Esophagus muscularis mucosa (tissue), 4 donors: ENCODE data around the gene STX8. TPM values are rescaled to one million over a fixed set of nuclear protein-coding genes. Genes with fewer than 3 reads are reported as not detected.
A peak's percentile ranks its signal among the peaks of the same experiment; 100 is the strongest.

Experiments used
- DNase-seq: peaks from one replicate; pipeline ENCODE4 v3.0.0-alpha.2; 2017; ENCODE audit errors: extremely low spot score
- H3K27ac ChIP-seq, 4 donors: fragments of 200-600 bp; sonication (generic); replicated peaks in 1 of 4; 1 replicate in 3 of 4; 2 replicates in 1 of 4; pipeline ENCODE4 v1.5.1; 2016 to 2019; ENCODE audit warnings: mild to moderate bottlenecking in 1 of 4
- H3K27me3 ChIP-seq, 4 donors: fragments of 200-600 bp; sonication (generic); one replicate each; pipeline versions ENCODE4 v1.5.1 to v1.6.0; 2016 to 2019
- H3K36me3 ChIP-seq, 4 donors: fragments of 200-600 bp; sonication (generic); one replicate each; pipeline ENCODE4 v1.5.1; 2016 to 2019
- H3K4me1 ChIP-seq, 4 donors: fragments of 200-600 bp; sonication (generic); one replicate each; pipeline ENCODE4 v1.5.1; 2016 to 2019
- H3K4me3 ChIP-seq, 4 donors: fragments of 200-600 bp; sonication (generic); 1 replicate in 2 of 4; 2 replicates in 2 of 4; pipeline ENCODE4 v1.5.1; 2016 to 2019; ENCODE audit warnings: mild to moderate bottlenecking in 4 of 4, moderate library complexity in 1 of 4
- H3K9me3 ChIP-seq, 4 donors: fragments of 200-600 bp; sonication (generic); 1 replicate in 3 of 4; 2 replicates in 1 of 4; pipeline ENCODE4 v1.5.1; 2016 to 2019
- EP300 ChIP-seq: sonication (generic); formaldehyde crosslinking; IDR thresholded peaks from one replicate; pipeline ENCODE4 v1.6.1; 2017; ENCODE audit warnings: antibody characterized with exemption
- POLR2A ChIP-seq: fragments of 450-650 bp; IDR thresholded peaks from one replicate; pipeline ENCODE4 v1.6.1; 2017; ENCODE audit warnings: antibody characterized with exemption, moderate library complexity, mild to moderate bottlenecking, low read depth
- POLR2AphosphoS5 ChIP-seq, 2 donors: sonication (generic); formaldehyde crosslinking; IDR thresholded peaks; one replicate each; pipeline ENCODE4 v1.6.1; 2017; ENCODE audit warnings: antibody characterized with exemption in 2 of 2
- WGBS: methylation state at CpG from one replicate; pipeline ENCODE4 v1.1.5; 2018; 5-methylcytosine and 5-hydroxymethylcytosine counted together
- intact Hi-C: fragments of 100-400 bp; cut with DNase I; formaldehyde crosslinking; loops from one replicate; pipeline ENCODE4 v1.15.1; 2023
- total RNA-seq, 4 donors: library from RNA; depleted of rRNA; stranded (reverse); fragments of >200 nt; gene quantifications; one replicate each; pipeline versions ENCODE4 v1.1.0 to v1.2.1, GENCODE V29; 2016
- TF ChIP-seq, protein P1 (sequence below), 3 experiments: fragments of 200-600 bp in 2 of 3; fragments of 450-650 bp in 1 of 3; sonication (generic) in 2 of 3; IDR thresholded peaks; one replicate each; pipeline ENCODE4 v1.5.1; 2017 to 2019; ENCODE audit warnings: antibody characterized with exemption in 3 of 3, mild to moderate bottlenecking in 2 of 3, moderate library complexity in 1 of 3

Gene STX8
- total RNA-seq, 4 donors from 2014 or later, result 83.9 to 104 (median 94.5) TPM

DNA sequence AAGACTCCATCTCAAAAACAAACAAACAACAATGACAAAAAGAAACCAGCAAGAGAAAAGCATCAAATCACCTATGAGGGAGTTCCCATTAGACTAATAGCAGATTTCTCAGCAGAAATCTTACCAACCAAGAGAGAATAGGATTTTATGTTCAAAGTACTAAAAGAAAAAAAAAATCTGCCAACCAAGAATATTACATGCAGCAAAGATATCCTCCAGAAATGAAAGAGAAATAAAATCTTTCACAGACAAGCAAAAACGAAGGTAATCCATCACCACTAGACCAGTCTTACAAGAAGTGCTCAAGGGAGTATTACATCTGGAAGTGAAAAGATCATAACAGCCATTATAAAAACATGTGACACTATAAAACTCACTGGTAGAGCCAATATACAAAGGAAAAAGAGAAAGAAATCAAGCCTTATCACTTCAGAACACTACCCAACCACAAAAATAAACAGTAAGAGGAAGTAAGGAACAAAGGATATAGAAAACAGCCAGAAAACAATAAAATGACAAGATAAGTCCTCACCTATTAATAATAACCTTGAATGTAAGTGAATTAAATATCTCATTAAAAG, 66.3 kb downstream of the STX8 start:
- H3K9me3 ChIP-seq, result peaks cover 0 to 23% (median 8%) of the 10 kb centered on the region in 4 donors
- H3K27ac ChIP-seq, result no peak overlapping the region
- TF ChIP-seq, protein P1, sequence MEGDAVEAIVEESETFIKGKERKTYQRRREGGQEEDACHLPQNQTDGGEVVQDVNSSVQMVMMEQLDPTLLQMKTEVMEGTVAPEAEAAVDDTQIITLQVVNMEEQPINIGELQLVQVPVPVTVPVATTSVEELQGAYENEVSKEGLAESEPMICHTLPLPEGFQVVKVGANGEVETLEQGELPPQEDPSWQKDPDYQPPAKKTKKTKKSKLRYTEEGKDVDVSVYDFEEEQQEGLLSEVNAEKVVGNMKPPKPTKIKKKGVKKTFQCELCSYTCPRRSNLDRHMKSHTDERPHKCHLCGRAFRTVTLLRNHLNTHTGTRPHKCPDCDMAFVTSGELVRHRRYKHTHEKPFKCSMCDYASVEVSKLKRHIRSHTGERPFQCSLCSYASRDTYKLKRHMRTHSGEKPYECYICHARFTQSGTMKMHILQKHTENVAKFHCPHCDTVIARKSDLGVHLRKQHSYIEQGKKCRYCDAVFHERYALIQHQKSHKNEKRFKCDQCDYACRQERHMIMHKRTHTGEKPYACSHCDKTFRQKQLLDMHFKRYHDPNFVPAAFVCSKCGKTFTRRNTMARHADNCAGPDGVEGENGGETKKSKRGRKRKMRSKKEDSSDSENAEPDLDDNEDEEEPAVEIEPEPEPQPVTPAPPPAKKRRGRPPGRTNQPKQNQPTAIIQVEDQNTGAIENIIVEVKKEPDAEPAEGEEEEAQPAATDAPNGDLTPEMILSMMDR (IDR thresholded peaks at IDR 0.05), result no peak
- TF ChIP-seq POLR2A (no peak), POLR2AphosphoS5 (IDR thresholded peaks at IDR 0.05) (no peak), EP300 (no peak)
- no peaks in the 10 kb centered on the region for H3K4me1 ChIP-seq
- no peaks in the 10 kb centered on the region for H3K27me3 ChIP-seq
- peaks cover 0 to 5% (median 0%) of the 10 kb centered on the region in 4 donors for H3K36me3 ChIP-seq
- intact Hi-C loops, result no loop called here
- H3K4me3 ChIP-seq, result no peak overlapping the region
- 94% methylated on average over 1 of the region's 1 CpG for WGBS
- DNase-seq, result no peak

DNA sequence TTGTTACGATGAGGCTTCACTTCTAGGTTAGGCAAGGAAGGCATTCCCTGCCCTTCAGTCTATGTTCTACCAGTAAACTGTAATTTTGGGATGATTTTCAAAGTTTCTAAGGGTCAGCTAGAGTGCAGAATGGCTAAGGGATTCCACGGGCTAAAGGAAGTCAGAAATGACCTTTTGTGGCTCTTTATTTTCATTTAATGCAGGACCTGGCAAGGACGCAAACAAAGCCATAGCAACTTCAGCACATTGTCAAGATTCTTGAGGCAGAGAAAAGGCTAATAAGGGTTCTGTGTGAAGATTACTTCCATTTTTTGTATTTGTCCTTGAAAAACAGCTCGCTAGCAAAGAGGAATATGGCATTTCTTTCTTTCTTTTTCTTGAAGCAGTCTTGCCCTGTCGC, 76.6 kb downstream of the STX8 start:
- TF ChIP-seq POLR2AphosphoS5 (IDR thresholded peaks at IDR 0.05) (no peak), EP300 (no peak), POLR2A (no peak)
- TF ChIP-seq, protein P1 (IDR thresholded peaks at IDR 0.05), result no peak
- Histone ChIP-seq H3K4me3 (no peak overlapping the region), H3K36me3 (peaks cover 0 to 22% (median 5%) of the 10 kb centered on the region in 4 donors), H3K27me3 (no peaks in the 10 kb centered on the region), H3K27ac (no peak overlapping the region), H3K4me1 (no peaks in the 10 kb centered on the region), H3K9me3 (no peaks in the 10 kb centered on the region)
- WGBS, result 91% methylated on average over 5 of the region's 5 CpGs
- no peak for DNase-seq
- intact Hi-C loops, result no loop called here

DNA sequence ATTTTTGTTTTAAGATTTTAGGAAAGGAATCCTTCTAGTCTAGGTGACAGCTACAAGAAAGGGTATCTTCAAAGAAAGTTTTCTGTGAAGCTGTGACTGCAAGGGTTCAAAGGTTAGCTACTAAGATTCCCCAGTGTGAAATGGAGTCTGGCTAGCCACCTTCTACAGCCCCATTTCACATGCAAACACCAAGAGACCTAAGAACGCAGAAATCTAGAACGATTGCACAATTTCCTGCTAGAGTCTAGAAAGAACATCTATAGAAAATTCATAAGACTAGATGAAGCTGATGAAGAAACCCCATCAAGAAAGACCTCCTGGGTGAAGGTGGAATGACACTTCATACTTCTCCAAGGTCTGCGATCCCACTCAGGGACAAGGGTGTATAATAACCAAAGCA, 77.1 kb downstream of the STX8 start:
- H3K9me3 ChIP-seq, result no peaks in the 10 kb centered on the region
- peaks cover 0 to 22% (median 5%) of the 10 kb centered on the region in 4 donors for H3K36me3 ChIP-seq
- H3K27me3 ChIP-seq, result no peaks in the 10 kb centered on the region
- 94% methylated on average over 3 of the region's 3 CpGs for WGBS
- intact Hi-C loops, result no loop called here
- no peak overlapping the region for H3K4me3 ChIP-seq
- H3K4me1 ChIP-seq, result no peaks in the 10 kb centered on the region
- H3K27ac ChIP-seq, result no peak overlapping the region
- DNase-seq, result peak; percentile 31
- TF ChIP-seq POLR2A (no peak), EP300 (no peak), POLR2AphosphoS5 (IDR thresholded peaks at IDR 0.05) (no peak)
- TF ChIP-seq, protein P1 (IDR thresholded peaks at IDR 0.05), result no peak

DNA sequence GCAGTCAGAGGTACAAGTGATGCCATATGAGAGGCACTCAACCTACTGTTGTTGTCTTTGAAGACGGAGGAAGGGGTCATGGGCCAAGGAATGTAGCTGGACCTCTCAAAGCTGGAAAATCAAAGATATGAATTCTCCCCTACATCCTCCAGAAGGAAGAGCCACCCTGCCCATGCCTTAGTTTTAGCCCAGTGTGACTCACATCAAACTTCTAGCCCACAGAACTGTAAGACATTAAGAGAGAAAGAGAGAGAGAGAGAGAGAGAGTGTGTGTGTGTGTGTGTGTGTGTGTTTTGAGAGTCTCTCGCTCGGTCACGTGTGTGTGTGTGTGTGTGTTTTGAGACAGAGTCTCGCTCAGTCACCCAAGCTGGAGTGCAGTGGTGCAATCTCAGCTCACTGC, 87.1 kb downstream of the STX8 start:
- no peaks in the 10 kb centered on the region for H3K27me3 ChIP-seq
- TF ChIP-seq, protein P1 (IDR thresholded peaks at IDR 0.05), result no peak
- TF ChIP-seq POLR2AphosphoS5 (IDR thresholded peaks at IDR 0.05), result no peak
- no peak for TF ChIP-seq EP300
- no peak for TF ChIP-seq POLR2A
- no peak overlapping the region for H3K4me3 ChIP-seq
- intact Hi-C loops, result no loop called here
- H3K9me3 ChIP-seq, result no peaks in the 10 kb centered on the region
- H3K27ac ChIP-seq, result no peak overlapping the region
- DNase-seq, result peak; percentile 79
- WGBS, result 94% methylated on average over 5 of the region's 5 CpGs
- H3K36me3 ChIP-seq, result peaks cover 3 to 40% (median 26%) of the 10 kb centered on the region in 4 donors
- no peaks in the 10 kb centered on the region for H3K4me1 ChIP-seq

DNA sequence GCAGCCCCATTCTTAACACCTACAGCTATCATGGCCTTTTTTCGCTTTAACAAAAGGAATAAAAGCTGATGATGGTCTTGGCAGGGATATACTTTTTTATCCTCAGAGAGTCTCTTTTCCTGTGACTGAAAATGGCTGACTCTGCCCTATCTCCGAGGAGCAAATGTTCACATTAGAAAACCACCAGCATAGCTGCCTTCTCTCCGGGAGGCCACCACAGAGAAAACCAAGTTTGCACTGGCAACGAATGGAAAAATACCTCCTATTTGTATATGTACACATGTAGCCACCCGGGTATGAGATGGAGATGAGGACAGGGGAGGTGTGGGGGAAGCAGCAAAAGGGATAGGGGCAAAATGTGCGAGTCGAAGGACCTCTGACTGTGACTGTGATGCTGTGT, 88.2 kb downstream of the STX8 start:
- WGBS, result 90% methylated on average over 7 of the region's 7 CpGs
- Histone ChIP-seq H3K4me1 (no peaks in the 10 kb centered on the region), H3K36me3 (peaks cover 3 to 34% (median 26%) of the 10 kb centered on the region in 4 donors)

More for the DNA sequence above, 88.2 kb downstream of the STX8 start:
- Histone ChIP-seq H3K9me3 (no peaks in the 10 kb centered on the region), H3K4me3 (no peak overlapping the region), H3K27me3 (no peaks in the 10 kb centered on the region), H3K27ac (no peak overlapping the region)
- no peak for TF ChIP-seq EP300
- no peak for TF ChIP-seq POLR2A
- TF ChIP-seq, protein P1 (IDR thresholded peaks at IDR 0.05), result no peak
- TF ChIP-seq POLR2AphosphoS5 (IDR thresholded peaks at IDR 0.05), result no peak
- intact Hi-C loops, result no loop called here
- DNase-seq, result peak; percentile 19
